Urinary bladder (tissue), 4 donors: ENCODE data around the gene SNIP1. TPM values are rescaled to one million over a fixed set of nuclear protein-coding genes. Genes with fewer than 3 reads are reported as not detected.
A peak's percentile ranks its signal among the peaks of the same experiment; 100 is the strongest.
"Not testable (repeated sequence)": the region's sequence is repeated elsewhere in the genome, so short reads cannot be mapped to it uniquely, and the experiment has no call there.

Source experiments
- DNase-seq: peaks from one replicate; pipeline ENCODE4 v3.0.0-alpha.2; 2015; ENCODE audit errors: extremely low spot score
- H3K27ac ChIP-seq: one replicate; pipeline ENCODE4 v1.5.1; 2013; ENCODE audit warnings: low read depth, mild to moderate bottlenecking, moderate library complexity
- H3K36me3 ChIP-seq: one replicate; pipeline ENCODE4 v1.6.1; 2013; ENCODE audit warnings: mild to moderate bottlenecking, moderate library complexity; ENCODE audit not compliant: insufficient read depth
- H3K4me1 ChIP-seq: one replicate; pipeline ENCODE4 v1.6.1; 2013; ENCODE audit warnings: mild to moderate bottlenecking, moderate library complexity; ENCODE audit not compliant: insufficient read depth
- H3K4me3 ChIP-seq: one replicate; pipeline ENCODE4 v1.5.1; 2013; ENCODE audit warnings: low read depth, low read length
- WGBS: extraction: QIAGEN DNeasy Blood & Tissue Kit; methylation state at CpG from one replicate; pipeline ENCODE4 v1.1.7; 2013; 5-methylcytosine and 5-hydroxymethylcytosine counted together
- polyA plus RNA-seq: library from polyadenylated mRNA; stranded (reverse); fragments of 200-250 nt; gene quantifications from one replicate; pipeline ENCODE4 v1.2.3, GENCODE V29; 2013
- total RNA-seq: library from RNA; depleted of rRNA; stranded (reverse); fragments of >200 nt; gene quantifications from one replicate; pipeline ENCODE4 v1.2.3, GENCODE V29; 2014
- donor health status: healthy with polysubstance abuse.
- donor health status: healthy.

Gene SNIP1
- total and polyA plus RNA-seq, 2 donors = 7.8 to 11.6 TPM

- Histone ChIP-seq H3K4me3 (no peak overlapping the region), H3K36me3 (peaks cover 8% of the 10 kb centered on the region), H3K27ac (no peak overlapping the region), H3K4me1 (no peaks in the 10 kb centered on the region)
- no peak for DNase-seq
- WGBS = 74% methylated on average over 3 of the region's 3 CpGs
Measured at GRCh38 chr1:37567023-37567422, 12.9 kb upstream of the SNIP1 start.

GRCh38 chr1:37564892-37565291, 10.8 kb upstream of the SNIP1 start:
- H3K4me1 ChIP-seq = no peaks in the 10 kb centered on the region
- H3K4me3 ChIP-seq = no peak overlapping the region
- no peak overlapping the region for H3K27ac ChIP-seq
- peaks cover 8% of the 10 kb centered on the region for H3K36me3 ChIP-seq
- DNase-seq = no peak

- peaks cover 4% of the 10 kb centered on the region for H3K36me3 ChIP-seq
- WGBS = 93% methylated on average over 1 of the region's 1 CpG
- no peaks in the 10 kb centered on the region for H3K4me1 ChIP-seq
- no peak overlapping the region for H3K4me3 ChIP-seq
- H3K27ac ChIP-seq = no peak overlapping the region
- DNase-seq = no peak
Measured at GRCh38 chr1:37562984-37563383, 8.9 kb upstream of the SNIP1 start.

GRCh38 chr1:37561133-37562132, 7.3 kb upstream of the SNIP1 start:
- WGBS = 90% methylated on average over 21 of the region's 21 CpGs
- Histone ChIP-seq H3K4me3 (no peak overlapping the region), H3K36me3 (peaks cover 4% of the 10 kb centered on the region), H3K27ac (no peak overlapping the region), H3K4me1 (no peaks in the 10 kb centered on the region)
- DNase-seq = no peak

GRCh38 chr1:37560401-37561132, 6.5 kb upstream of the SNIP1 start:
- 53% methylated on average over 10 of the region's 10 CpGs for WGBS
- no peak for DNase-seq
- Histone ChIP-seq H3K4me3 (no peak overlapping the region), H3K36me3 (no peaks in the 10 kb centered on the region), H3K27ac (no peak overlapping the region), H3K4me1 (no peaks in the 10 kb centered on the region)

- H3K4me1 ChIP-seq, H3K36me3 ChIP-seq, H3K4me3 ChIP-seq, DNase-seq, H3K27ac ChIP-seq: not testable (repeated sequence)
- 61% methylated on average over 12 of the region's 12 CpGs for WGBS
Measured at GRCh38 chr1:37559957-37560379, 5.9 kb upstream of the SNIP1 start.

- 93% methylated on average over 7 of the region's 7 CpGs for WGBS
- no peak for DNase-seq
Measured at GRCh38 chr1:37559080-37559479, 5.0 kb upstream of the SNIP1 start.

GRCh38 chr1:37558411-37558810, 4.3 kb upstream of the SNIP1 start:
- no peak overlapping the region for H3K4me3 ChIP-seq
- H3K27ac ChIP-seq = no peak overlapping the region
- WGBS = 84% methylated on average over 1 of the region's 1 CpG

More at GRCh38 chr1:37559080-37559479, 5.0 kb upstream of the SNIP1 start:
- Histone ChIP-seq H3K4me1 (no peaks in the 10 kb centered on the region), H3K36me3 (no peaks in the 10 kb centered on the region), H3K4me3 (no peak overlapping the region), H3K27ac (no peak overlapping the region)

GRCh38 chr1:37557402-37557801, 3.3 kb upstream of the SNIP1 start:
- Histone ChIP-seq H3K4me1 (no peaks in the 10 kb centered on the region), H3K27ac (no peak overlapping the region), H3K36me3 (no peaks in the 10 kb centered on the region), H3K4me3 (no peak overlapping the region)
- WGBS = 80% methylated on average over 3 of the region's 3 CpGs
- no peak for DNase-seq

More at GRCh38 chr1:37558411-37558810, 4.3 kb upstream of the SNIP1 start:
- H3K4me1 ChIP-seq = no peaks in the 10 kb centered on the region
- no peaks in the 10 kb centered on the region for H3K36me3 ChIP-seq
- DNase-seq = no peak

GRCh38 chr1:37556712-37557196, 2.7 kb upstream of the SNIP1 start, which contains the start of gene DNALI1:
TSS of gene DNALI1 (plus strand) at chr1:37556940. CDS start at chr1:37556995, 55 bp downstream.
- WGBS = 7% methylated on average over 31 of the region's 31 CpGs
- H3K27ac ChIP-seq = no peak within 1 kb of the TSS

GRCh38 chr1:37553598-37553926, 531 bp downstream of the SNIP1 start:
- peak overlapping the region; percentile 91 for H3K4me3 ChIP-seq
- H3K4me1 ChIP-seq = no peaks in the 10 kb centered on the region
- no peaks in the 10 kb centered on the region for H3K36me3 ChIP-seq
- 4% methylated on average over 11 of the region's 11 CpGs for WGBS
- no peak overlapping the region for H3K27ac ChIP-seq
- DNase-seq = no peak

More at GRCh38 chr1:37556712-37557196, 2.7 kb upstream of the SNIP1 start, which contains the start of gene DNALI1:
- Histone ChIP-seq H3K4me3 (peak within 1 kb of the TSS; percentile 5), H3K4me1 (no peaks in the 10 kb centered on the region), H3K36me3 (no peaks in the 10 kb centered on the region)
- peak; percentile 77 for DNase-seq

- no peak for DNase-seq
- Histone ChIP-seq H3K27ac (no peak overlapping the region), H3K36me3 (peaks cover 3% of the 10 kb centered on the region), H3K4me3 (no peak overlapping the region), H3K4me1 (no peaks in the 10 kb centered on the region)
- WGBS = 94% methylated on average over 6 of the region's 6 CpGs
Measured at GRCh38 chr1:37549341-37549740, 4.8 kb downstream of the SNIP1 start.

- no peaks in the 10 kb centered on the region for H3K4me1 ChIP-seq
- H3K4me3 ChIP-seq = no peak overlapping the region
- peaks cover 3% of the 10 kb centered on the region for H3K36me3 ChIP-seq
- H3K27ac ChIP-seq = no peak overlapping the region
- DNase-seq = no peak
- WGBS = 84% methylated on average over 5 of the region's 5 CpGs
Measured at GRCh38 chr1:37545019-37545418, 9.1 kb downstream of the SNIP1 start.
